ENCODE results near the gene GBA2.

DNA sequence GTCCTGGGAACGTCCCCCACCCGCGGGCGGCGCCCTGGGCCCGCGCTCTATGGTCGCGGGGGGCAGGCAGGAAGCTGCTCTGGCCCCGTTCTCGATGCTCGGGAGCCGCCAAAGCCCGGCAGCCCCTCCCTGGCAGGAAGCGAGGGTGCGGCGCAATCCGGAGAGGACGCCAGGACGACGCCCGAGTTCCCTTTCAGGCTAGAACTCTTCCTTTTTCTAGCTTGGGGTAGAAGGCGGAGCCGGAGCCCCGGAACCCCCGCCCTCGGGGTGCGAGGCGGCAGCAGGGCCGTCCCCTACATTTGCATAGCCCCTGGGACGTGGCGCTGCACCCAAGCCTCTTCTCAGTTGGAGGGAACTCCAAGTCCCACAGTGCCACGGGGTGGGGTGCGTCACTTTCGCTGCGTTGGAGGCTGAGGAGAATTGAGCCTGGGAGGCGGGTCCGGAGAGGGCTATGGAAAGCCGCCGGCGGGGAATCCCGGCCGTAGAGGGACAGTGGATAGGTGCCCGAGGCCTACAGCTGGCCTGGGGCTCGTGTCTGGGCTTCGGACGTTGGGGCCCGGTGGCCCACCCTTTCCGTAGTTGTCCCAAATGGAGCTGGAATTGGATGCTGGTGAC, 16.7 kb downstream of the GBA2 start, which contains the start of the genes CREB3 and TLN1:
- TF ChIP-seq, protein P1, sequence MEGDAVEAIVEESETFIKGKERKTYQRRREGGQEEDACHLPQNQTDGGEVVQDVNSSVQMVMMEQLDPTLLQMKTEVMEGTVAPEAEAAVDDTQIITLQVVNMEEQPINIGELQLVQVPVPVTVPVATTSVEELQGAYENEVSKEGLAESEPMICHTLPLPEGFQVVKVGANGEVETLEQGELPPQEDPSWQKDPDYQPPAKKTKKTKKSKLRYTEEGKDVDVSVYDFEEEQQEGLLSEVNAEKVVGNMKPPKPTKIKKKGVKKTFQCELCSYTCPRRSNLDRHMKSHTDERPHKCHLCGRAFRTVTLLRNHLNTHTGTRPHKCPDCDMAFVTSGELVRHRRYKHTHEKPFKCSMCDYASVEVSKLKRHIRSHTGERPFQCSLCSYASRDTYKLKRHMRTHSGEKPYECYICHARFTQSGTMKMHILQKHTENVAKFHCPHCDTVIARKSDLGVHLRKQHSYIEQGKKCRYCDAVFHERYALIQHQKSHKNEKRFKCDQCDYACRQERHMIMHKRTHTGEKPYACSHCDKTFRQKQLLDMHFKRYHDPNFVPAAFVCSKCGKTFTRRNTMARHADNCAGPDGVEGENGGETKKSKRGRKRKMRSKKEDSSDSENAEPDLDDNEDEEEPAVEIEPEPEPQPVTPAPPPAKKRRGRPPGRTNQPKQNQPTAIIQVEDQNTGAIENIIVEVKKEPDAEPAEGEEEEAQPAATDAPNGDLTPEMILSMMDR (IDR thresholded peaks at IDR 0.05; ENCODE audit: insufficient read depth, low read length): no peak
- TF ChIP-seq POLR2AphosphoS5 (IDR thresholded peaks at IDR 0.05; ENCODE audit: low read depth): peak; percentile 57; the same call in 1 of the 2 replicates
- peak; percentile 87; the same call in 1 of the 2 replicates for TF ChIP-seq SPI1 (IDR thresholded peaks at IDR 0.05; ENCODE audit: borderline replicate concordance, low read depth)
- TF ChIP-seq, protein P2, sequence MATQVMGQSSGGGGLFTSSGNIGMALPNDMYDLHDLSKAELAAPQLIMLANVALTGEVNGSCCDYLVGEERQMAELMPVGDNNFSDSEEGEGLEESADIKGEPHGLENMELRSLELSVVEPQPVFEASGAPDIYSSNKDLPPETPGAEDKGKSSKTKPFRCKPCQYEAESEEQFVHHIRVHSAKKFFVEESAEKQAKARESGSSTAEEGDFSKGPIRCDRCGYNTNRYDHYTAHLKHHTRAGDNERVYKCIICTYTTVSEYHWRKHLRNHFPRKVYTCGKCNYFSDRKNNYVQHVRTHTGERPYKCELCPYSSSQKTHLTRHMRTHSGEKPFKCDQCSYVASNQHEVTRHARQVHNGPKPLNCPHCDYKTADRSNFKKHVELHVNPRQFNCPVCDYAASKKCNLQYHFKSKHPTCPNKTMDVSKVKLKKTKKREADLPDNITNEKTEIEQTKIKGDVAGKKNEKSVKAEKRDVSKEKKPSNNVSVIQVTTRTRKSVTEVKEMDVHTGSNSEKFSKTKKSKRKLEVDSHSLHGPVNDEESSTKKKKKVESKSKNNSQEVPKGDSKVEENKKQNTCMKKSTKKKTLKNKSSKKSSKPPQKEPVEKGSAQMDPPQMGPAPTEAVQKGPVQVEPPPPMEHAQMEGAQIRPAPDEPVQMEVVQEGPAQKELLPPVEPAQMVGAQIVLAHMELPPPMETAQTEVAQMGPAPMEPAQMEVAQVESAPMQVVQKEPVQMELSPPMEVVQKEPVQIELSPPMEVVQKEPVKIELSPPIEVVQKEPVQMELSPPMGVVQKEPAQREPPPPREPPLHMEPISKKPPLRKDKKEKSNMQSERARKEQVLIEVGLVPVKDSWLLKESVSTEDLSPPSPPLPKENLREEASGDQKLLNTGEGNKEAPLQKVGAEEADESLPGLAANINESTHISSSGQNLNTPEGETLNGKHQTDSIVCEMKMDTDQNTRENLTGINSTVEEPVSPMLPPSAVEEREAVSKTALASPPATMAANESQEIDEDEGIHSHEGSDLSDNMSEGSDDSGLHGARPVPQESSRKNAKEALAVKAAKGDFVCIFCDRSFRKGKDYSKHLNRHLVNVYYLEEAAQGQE (IDR thresholded peaks at IDR 0.05; ENCODE audit: insufficient replicate concordance, low read depth): no peak
